ENCODE results near the gene C2orf68. TPM values are rescaled to one million over a fixed set of nuclear protein-coding genes. Genes with fewer than 3 reads are reported as not detected.

Gene C2orf68
- total and polyA plus RNA-seq, 2 of the 8 experiments (the other 6 are each of a cell fraction or from before 2014, with no cell fraction given) = 46.3 to 49.4 TPM

GRCh38 chr2:85578243-85579180, 33.4 kb downstream of the C2orf68 start:
- FAIRE-seq = no peak
- H2BK12ac ChIP-seq (ENCODE audit: low read depth, low read length) = no peak overlapping the region
- H3K79me2 ChIP-seq (ENCODE audit: control insufficient read depth in 1 of 2, insufficient read depth in 2 of 2, low read length in 2 of 2) = no peaks in the 10 kb centered on the region
- H3K23me2 ChIP-seq (ENCODE audit: low read depth, low read length) = peaks cover 2% of the 10 kb centered on the region; the same call in 1 of the 2 replicates
- no peak overlapping the region for H4K5ac ChIP-seq (ENCODE audit: insufficient read length, low read depth, low read length)
- no peak overlapping the region for H3K14ac ChIP-seq (ENCODE audit: insufficient read length)
- H3K4me2 ChIP-seq (ENCODE audit: insufficient read depth in 1 of 2, low read depth in 2 of 2, low read length in 2 of 2) = peak overlapping the region; percentile 78 to 79
- peak overlapping the region in 1 of 4 experiments; percentile 62; a peak in 4 of 8 replicates for H3K4me3 ChIP-seq (ENCODE audit: extremely low read depth in 1 of 4, insufficient read depth in 2 of 4, low read depth in 3 of 4, low read length in 4 of 4)
- no peak overlapping the region for H4K91ac ChIP-seq (replicated peaks; ENCODE audit: insufficient read length, low read length)
- CTCF ChIA-PET (ENCODE audit: partially characterized antibody) = interaction anchor here (0.5 to 1.9 kb wide), 6 partner anchors 13 to 186 kb away, joined by 3 to 7 read pairs (median 4); no protein-coding TSS in a partner anchor
- H3K36me3 ChIP-seq (ENCODE audit: control insufficient read depth in 2 of 4, insufficient read depth in 4 of 4, low read length in 3 of 4) = no peaks in the 10 kb centered on the region
- no peak overlapping the region for H2AFZ ChIP-seq (ENCODE audit: low read length)
- no peak overlapping the region for H3K27ac ChIP-seq (ENCODE audit: low read depth, low read length)
- no peak overlapping the region for H2BK5ac ChIP-seq (ENCODE audit: low read depth, low read length)
- H3K18ac ChIP-seq (ENCODE audit: extremely low read depth, low read length) = no peak overlapping the region
- H3K9ac ChIP-seq (replicated peaks in 1 of 4; ENCODE audit: extremely low read depth in 1 of 4, low read depth in 3 of 4, low read length in 3 of 4) = no peak overlapping the region
- H4K8ac ChIP-seq (ENCODE audit: extremely low read depth, insufficient read depth, low read length) = no peak overlapping the region
- no peak overlapping the region for H2BK120ac ChIP-seq (replicated peaks; ENCODE audit: low read depth, low read length)
- 0 out of 2 replicates have a peak overlapping the region, but pooled peaks have one; percentile 61 for H2BK15ac ChIP-seq (ENCODE audit: low read length)
- POLR2A ChIA-PET (ENCODE audit: partially characterized antibody) = interaction anchor here (0.9 to 4.1 kb wide), 14 partner anchors 9 to 40 kb away, joined by 3 to 28 read pairs (median 6); partner anchors contain the start of genes C2orf68, MAT2A, RNF181 and TMEM150A
- H3K9me3 ChIP-seq (ENCODE audit: insufficient read depth in 2 of 2, low read depth in 1 of 2, low read length in 1 of 2) = no peaks in the 10 kb centered on the region
- no peak overlapping the region for H3K56ac ChIP-seq (replicated peaks; ENCODE audit: insufficient read length, low read depth, low read length)
- H2BK20ac ChIP-seq (ENCODE audit: low read length) = no peak overlapping the region
- no peaks in the 10 kb centered on the region; the same call in 1 of the 2 replicates for H3K79me1 ChIP-seq (ENCODE audit: low read depth, low read length)
- H3K23ac ChIP-seq (ENCODE audit: insufficient read length) = no peak overlapping the region
- no peak overlapping the region for H3K4ac ChIP-seq (replicated peaks; ENCODE audit: insufficient read length, low read depth, low read length)
- H3K4me1 ChIP-seq (replicated peaks in 1 of 4; ENCODE audit: control insufficient read depth in 3 of 4, insufficient read depth in 4 of 4, low read length in 3 of 4) = peaks cover 2 to 13% (median 6%) of the 10 kb centered on the region in 4 experiments
- H3K27me3 ChIP-seq (replicated peaks in 1 of 4; ENCODE audit: control insufficient read depth in 3 of 4, extremely low read depth in 1 of 4, insufficient read depth in 3 of 4, low read length in 3 of 4) = peaks cover 0 to 9% (median 3%) of the 10 kb centered on the region in 4 experiments; a peak in 5 of 7 replicates
- WGBS, 2 experiments (ENCODE audit: extremely low coverage in 1 of 2, insufficient coverage in 1 of 2, insufficient read length in 1 of 2, insufficient replicate concordance in 2 of 2, low coverage in 1 of 2, low lambda C conversion rate in 2 of 2, missing lambda C conversion rate in 1 of 2) = 82% methylated on average over 19 of the region's 19 CpGs; no CpG with 5 or more reads in 1 of the 2 experiments
- no peak for DNase-seq (ENCODE audit: low read depth in 1 of 2, low spot score in 2 of 2)
- H4K20me1 ChIP-seq (replicated peaks in 1 of 2; ENCODE audit: control insufficient read depth in 1 of 2, insufficient read depth in 2 of 2, low read length in 2 of 2) = no peaks in the 10 kb centered on the region
- no peak overlapping the region for H2AK5ac ChIP-seq (ENCODE audit: low read depth, low read length)
- TF ChIP-seq SIRT6 (IDR thresholded peaks at IDR 0.05; ENCODE audit: low read length) = no peak
- no peak for TF ChIP-seq SUZ12 (IDR thresholded peaks at IDR 0.05; ENCODE audit: low read length)
- TF ChIP-seq KDM5A (IDR thresholded peaks at IDR 0.05; ENCODE audit: low read length) = no peak
- no peak for TF ChIP-seq JUN (IDR thresholded peaks at IDR 0.05; ENCODE audit: low read depth, low read length)
- no peak for TF ChIP-seq BRCA1 (IDR thresholded peaks at IDR 0.05; ENCODE audit: low read depth, low read length)
- TF ChIP-seq SP2 (IDR thresholded peaks at IDR 0.05; ENCODE audit: low read length) = no peak
- no peak for TF ChIP-seq TAF7 (optimal IDR thresholded peaks at IDR 0.05; ENCODE audit: borderline replicate concordance, low read depth, low read length)
- TF ChIP-seq GTF2F1 (IDR thresholded peaks at IDR 0.05; ENCODE audit: borderline replicate concordance, low read depth, low read length) = no peak
- no peak for TF ChIP-seq TCF12 (IDR thresholded peaks at IDR 0.05; ENCODE audit: low read depth, low read length)
- no peak for TF ChIP-seq SRF (IDR thresholded peaks at IDR 0.05; ENCODE audit: low read depth, low read length)
- TF ChIP-seq CHD2 (IDR thresholded peaks at IDR 0.05; ENCODE audit: low read length) = no peak
- TF ChIP-seq GABPA (IDR thresholded peaks at IDR 0.05; ENCODE audit: borderline replicate concordance, insufficient read depth, low read length) = no peak
- no peak for TF ChIP-seq POLR2AphosphoS5 (IDR thresholded peaks at IDR 0.05; ENCODE audit: low read depth, low read length)
